Stimulated activated CD8-positive, alpha-beta memory T cell treated with anti-CD3 and anti-CD28 coated beads, Interleukin-12 subunit alpha, Interleukin-12 subunit beta, amount 100 ng/mL, for 4 hours (primary cell): Measurements from ENCODE around the gene NENF.
"Not testable (repeated sequence)": the region's sequence is repeated elsewhere in the genome, so short reads cannot be mapped to it uniquely, and the experiment has no call there.

Source experiments
- DNase-seq: peaks from one replicate; pipeline ENCODE4 v3.0.0-alpha.2; 2020; ENCODE audit warnings: low read depth

Gene NENF

GRCh38 chr1:212459656-212460055 lies 26.9 kb downstream of the NENF start:
- no peak for DNase-seq

GRCh38 chr1:212460376-212460775 lies 27.7 kb downstream of the NENF start:
- no peak for DNase-seq

- no peak for DNase-seq
These were observed 29.4 kb downstream of the NENF start for GRCh38 chr1:212461916-212462660.

- no peak for DNase-seq
These were observed 31.0 kb downstream of the NENF start for GRCh38 chr1:212463565-212464285.

GRCh38 chr1:212465311-212465710 lies 32.6 kb downstream of the NENF start:
- DNase-seq = no peak

- DNase-seq = no peak
These were observed 33.7 kb downstream of the NENF start for GRCh38 chr1:212466437-212466836.

GRCh38 chr1:212466898-212467650 lies 34.4 kb downstream of the NENF start:
- DNase-seq = no peak

DNA sequence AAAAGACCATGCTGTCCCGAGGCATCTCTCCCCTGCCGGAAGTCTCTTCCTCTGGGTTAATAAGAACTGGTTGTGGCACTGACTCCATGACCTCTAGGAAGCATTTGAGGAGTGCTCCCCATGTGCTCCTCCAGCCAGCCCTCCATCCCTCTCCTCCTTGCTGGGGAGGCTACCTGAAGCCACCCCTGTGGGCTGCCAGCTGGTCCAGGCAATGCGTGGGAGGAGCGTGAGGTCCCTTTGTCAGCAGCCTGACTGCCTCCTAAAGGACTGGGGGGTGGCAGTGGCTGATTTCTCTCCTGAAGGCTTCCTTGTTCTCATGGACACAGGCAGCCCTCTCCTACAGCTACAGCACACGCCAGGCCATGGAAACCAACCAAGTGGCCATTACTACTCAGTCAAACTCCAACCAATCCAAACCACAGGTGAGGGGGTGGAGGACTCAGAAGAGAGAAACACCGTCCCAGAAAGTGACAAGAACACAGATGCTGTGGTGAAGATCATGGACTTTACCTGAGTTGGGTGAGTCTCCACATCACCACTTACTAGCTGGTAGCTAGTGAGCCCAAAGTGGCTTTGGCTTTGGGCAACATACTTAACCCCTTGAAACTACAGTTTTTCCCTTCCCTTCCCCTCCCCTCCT lies 35.2 kb downstream of the NENF start:
- DNase-seq = no peak

- no peak for DNase-seq
These were observed 37.3 kb downstream of the NENF start for GRCh38 chr1:212470059-212470458.

GRCh38 chr1:212471286-212471685 lies 38.6 kb downstream of the NENF start:
- no peak for DNase-seq

- DNase-seq = no peak
These were observed 39.4 kb downstream of the NENF start for GRCh38 chr1:212471891-212472675.

- DNase-seq = no peak
These were observed 41.0 kb downstream of the NENF start for GRCh38 chr1:212473729-212474128.

DNA sequence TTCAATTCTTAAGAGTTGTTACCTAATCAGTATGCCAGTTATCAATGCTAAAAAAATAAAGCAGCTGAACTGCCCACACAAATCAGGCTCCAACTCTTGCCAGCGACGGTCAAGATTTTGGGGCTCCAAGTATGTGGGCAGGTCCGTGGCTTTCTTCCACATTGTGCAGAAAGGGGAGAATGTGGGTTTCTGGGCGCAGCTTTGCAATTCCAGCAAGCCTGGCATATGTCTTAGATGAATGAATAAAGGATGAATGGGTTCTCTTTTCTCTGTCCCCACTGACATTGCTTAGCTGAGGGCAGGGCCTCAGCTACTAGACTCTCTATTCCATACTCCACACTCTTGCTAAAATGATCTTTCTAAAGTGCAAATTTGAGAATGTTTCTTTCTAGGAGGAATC lies 42.4 kb downstream of the NENF start:
- DNase-seq = no peak

- DNase-seq = not testable (repeated sequence)
These were observed 43.1 kb downstream of the NENF start for GRCh38 chr1:212475831-212476230.

- peak; percentile 37 for DNase-seq
These were observed 44.4 kb downstream of the NENF start for GRCh38 chr1:212477014-212477679.

DNA sequence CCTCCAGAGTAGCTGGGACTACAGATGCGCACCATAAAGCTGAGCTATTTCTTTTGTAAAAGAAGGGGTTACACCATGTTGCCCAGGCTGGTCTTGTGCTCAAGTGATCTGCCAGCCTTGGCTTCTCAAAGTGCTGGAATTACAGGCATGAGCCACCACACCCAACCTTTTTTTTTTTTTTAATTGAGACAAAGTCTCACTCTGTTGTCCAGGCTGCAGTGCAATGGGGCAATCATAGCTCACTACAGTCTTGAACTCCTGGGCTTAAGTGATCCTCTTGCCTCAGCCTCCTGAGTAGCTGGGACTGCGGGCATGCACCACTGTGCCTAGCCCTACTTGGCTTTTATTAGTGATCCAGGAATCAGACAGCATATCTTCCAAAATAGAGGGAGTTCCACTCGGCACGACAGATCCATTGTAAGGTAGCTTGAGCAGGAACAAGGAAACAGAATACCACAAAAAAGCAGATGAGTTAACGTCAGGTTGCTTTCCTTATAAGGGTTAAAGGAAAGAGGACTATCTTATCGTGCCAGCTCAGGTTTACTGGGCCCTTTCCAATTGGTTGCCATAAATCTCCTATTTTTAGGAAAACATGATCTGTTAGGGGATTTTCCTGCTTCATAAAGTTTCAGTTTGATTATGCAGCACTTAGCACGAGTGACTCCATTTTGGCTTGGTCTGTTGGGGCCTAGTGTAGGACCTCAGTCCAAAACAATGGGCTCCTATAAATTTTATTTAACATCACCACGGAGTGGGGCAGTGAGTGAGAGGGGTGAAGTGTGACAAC lies 45.2 kb downstream of the NENF start:
- no peak for DNase-seq

GRCh38 chr1:212478467-212479025 lies 45.8 kb downstream of the NENF start:
- no peak for DNase-seq

DNA sequence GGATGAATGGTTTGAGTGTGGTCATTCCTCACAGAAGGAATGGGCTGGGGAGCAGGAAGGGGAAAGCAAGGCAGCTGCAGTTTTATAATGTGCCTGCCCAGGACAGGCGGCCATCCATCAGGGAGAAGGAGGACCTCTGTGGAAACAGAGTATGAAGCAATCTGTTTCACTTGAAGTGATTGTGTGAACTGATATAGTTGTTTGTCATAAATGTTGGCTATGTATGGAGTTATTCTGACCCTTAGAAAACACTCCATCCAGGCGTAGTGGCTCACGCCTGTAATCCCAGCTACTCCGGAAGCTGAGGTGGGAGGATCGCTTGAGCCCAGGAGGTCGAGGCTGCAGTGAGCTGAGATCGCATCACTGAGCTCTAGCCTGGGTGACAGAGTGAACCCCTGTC lies 46.5 kb downstream of the NENF start:
- DNase-seq = no peak

GRCh38 chr1:212480711-212481437 lies 48.2 kb downstream of the NENF start:
- peak; percentile 7 for DNase-seq
